Coronary artery (tissue), 2 donors: ENCODE data around the gene HAUS1.
A peak's percentile ranks its signal among the peaks of the same experiment; 100 is the strongest.

Source experiments
- DNase-seq: peaks from one replicate; pipeline ENCODE4 v3.0.0-alpha.2; 2017; ENCODE audit warnings: low spot score
- H3K27ac ChIP-seq, 2 donors: fragments of 200-600 bp; sonication (generic); one replicate each; pipeline ENCODE4 v1.5.1; 2016 to 2019
- H3K4me3 ChIP-seq: fragments of 200-600 bp; sonication (generic); 2 replicates; pipeline ENCODE4 v1.5.1; 2016; ENCODE audit warnings: mild to moderate bottlenecking, moderate library complexity
- TF ChIP-seq, protein P1 (sequence below): fragments of 200-600 bp; sonication (generic); IDR thresholded peaks from one replicate; pipeline ENCODE4 v1.5.1; 2019; ENCODE audit warnings: antibody characterized with exemption

HAUS1 gene

DNA sequence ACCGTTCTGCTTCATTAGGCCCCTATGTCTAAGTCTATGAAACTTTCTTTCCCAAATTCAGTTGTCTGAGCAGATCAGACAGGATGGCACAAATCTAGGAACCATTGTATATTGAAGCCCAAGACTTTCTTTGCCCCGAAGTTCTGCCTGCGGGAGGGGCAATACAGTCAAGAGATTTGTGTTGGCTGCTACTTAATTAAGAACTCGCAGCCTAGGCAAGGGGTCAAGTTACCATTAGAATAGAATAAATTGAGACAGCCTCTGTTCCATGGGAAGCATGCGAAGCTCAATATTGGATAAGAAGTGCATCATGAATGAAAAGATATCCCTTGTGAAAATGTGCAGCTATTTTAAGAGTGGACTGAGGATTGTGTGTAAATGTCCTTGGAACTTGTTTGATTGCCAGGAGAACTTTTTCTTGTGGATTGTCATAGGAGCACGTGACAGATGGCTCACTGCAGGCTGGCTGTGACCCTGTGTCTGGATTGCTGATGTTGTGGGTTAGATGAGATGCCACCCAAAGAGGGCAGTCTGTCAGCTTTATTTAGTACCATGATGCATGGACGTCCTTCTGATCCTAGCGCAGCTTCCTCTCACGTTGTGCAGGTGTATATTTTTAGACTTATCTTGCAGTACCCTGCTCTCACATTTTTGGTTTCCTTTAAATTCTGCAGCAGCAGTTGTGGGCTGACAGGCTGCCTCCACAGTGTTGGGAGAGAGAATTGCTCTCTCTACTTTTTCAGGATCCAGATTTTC, 30.9 kb downstream of the HAUS1 start:
- DNase-seq = no peak
- no peak overlapping the region for H3K27ac ChIP-seq
- TF ChIP-seq, protein P1, sequence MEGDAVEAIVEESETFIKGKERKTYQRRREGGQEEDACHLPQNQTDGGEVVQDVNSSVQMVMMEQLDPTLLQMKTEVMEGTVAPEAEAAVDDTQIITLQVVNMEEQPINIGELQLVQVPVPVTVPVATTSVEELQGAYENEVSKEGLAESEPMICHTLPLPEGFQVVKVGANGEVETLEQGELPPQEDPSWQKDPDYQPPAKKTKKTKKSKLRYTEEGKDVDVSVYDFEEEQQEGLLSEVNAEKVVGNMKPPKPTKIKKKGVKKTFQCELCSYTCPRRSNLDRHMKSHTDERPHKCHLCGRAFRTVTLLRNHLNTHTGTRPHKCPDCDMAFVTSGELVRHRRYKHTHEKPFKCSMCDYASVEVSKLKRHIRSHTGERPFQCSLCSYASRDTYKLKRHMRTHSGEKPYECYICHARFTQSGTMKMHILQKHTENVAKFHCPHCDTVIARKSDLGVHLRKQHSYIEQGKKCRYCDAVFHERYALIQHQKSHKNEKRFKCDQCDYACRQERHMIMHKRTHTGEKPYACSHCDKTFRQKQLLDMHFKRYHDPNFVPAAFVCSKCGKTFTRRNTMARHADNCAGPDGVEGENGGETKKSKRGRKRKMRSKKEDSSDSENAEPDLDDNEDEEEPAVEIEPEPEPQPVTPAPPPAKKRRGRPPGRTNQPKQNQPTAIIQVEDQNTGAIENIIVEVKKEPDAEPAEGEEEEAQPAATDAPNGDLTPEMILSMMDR = no peak
- no peak overlapping the region for H3K4me3 ChIP-seq

DNA sequence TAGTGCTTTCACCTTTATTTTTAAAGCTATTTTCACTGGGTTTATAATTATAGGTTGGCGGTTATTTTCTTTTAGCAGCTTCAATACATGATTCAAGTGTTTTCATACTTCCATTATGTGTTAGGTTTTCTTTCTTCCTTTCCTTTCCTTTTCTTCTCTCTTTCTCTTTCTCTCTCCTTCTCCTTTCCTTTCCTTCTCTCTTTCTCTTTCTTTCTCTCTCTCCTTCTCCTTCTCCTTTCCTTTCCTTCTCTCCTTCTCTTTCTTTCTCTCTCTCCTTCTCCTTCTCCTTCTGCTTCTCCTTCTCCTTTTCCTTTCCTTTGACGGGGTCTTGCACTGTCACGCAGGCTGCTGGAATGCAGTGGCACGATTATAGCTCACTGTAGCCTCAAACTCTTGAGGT, 36.0 kb downstream of the HAUS1 start:
- TF ChIP-seq, protein P1 = no peak
- DNase-seq = no peak

DNA sequence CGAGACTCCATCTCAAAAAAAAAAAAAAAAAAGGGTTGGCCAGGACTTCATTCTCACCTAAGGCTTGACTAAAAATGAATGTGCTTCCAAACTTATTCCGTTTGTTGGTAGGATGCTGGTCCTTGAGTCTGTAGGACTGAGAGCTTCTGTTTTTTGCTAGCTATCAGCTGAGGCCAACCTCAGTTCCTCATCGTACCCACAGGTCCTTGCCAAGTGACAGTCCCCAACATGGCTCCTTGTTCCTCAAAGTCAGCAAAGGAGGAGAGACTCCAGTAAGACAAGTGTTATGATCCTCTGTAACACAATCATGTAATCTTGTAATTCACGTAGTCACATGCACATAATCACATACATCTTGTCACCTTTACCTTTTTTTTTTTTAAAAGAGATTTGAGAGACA, 37.0 kb downstream of the HAUS1 start:
- no peak for DNase-seq
- no peak overlapping the region for H3K27ac ChIP-seq
- TF ChIP-seq, protein P1 = no peak
- H3K4me3 ChIP-seq = no peak overlapping the region

More for the DNA sequence above, 36.0 kb downstream of the HAUS1 start:
- no peak overlapping the region for H3K4me3 ChIP-seq
- H3K27ac ChIP-seq = no peak overlapping the region

DNA sequence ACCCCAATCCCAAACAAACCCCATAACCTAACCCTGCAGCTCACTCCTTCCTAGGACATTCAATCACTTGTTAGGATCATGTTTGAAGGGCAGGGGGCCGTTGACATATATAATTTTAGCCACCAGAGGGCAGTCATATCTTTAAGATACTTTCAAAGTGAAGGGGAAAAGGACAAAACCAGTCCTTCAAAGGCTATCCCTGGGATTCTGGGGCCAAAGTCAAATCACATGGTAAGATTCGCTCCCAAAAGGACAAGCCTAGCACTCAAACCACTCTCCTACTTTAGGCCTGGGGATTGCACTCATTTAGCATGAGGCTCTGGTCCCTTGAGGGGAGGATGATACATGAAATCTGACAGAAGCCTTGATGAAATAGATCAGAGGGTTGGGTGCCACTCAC, 44.6 kb downstream of the HAUS1 start:
- no peak for DNase-seq
- TF ChIP-seq, protein P1 = peak; percentile 36

DNA sequence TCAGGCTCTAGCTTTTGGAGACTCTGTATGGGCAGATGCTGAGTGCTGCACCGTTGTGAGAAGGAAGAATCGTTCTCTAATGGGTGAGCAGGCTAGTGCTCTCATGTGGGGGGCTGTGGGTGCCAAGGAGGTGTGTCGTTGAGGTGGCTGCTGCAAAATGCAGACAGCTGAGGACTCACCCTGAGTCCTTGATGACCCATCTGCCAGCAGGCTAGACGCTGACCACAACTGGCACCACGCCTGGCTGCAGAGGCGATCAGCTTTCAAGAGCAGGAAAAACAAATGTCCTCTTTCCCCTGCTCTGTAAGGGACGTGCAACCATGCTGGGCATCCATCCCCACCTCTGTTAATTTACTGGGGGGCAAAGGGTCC, 48.2 kb downstream of the HAUS1 start:
- no peak overlapping the region for H3K27ac ChIP-seq
- no peak overlapping the region for H3K4me3 ChIP-seq
- TF ChIP-seq, protein P1 = no peak
- DNase-seq = no peak

More for the DNA sequence above, 44.6 kb downstream of the HAUS1 start:
- H3K4me3 ChIP-seq = no peak overlapping the region
- H3K27ac ChIP-seq = no peak overlapping the region

DNA sequence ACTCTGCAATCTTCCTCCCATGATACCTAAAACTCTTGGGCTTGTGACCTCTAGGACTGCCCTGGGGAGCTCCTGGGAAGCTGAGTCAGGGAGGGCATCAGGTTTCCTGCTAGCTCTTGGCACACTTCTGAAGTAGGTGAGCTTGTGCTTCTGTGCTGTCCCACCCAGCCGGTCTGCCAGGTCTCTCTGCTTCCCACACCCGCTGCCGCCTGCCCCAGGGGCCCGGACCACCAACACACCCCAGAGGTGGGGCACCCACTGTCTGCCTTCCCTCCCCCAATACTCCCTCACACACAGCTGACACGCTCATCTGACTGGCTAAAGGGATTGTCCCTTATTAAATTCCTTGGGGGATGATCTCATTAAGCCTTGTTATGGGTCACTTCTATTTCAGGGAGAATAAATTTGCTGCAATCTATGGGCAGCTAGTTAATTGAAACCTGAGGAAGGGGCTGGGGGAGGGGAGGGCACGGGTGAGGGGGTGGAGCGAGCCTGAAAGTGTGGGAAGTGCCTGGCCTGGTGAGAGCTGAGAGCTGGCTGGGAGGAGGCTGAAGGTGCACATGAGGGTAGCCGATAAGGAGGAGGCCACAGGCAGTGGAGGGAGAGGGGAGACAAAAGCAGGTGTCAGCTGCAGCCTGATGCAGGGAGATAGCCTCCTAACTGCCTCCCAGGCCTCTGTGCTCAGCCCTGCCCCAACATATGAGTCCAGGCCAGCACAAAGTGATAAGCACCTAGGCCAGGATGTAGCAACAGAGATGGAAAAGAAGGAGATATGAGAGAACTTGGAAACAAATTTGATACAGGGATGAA, 48.8 kb downstream of the HAUS1 start:
- TF ChIP-seq, protein P1 = no peak
- Histone ChIP-seq H3K27ac (no peak overlapping the region), H3K4me3 (no peak overlapping the region)
- DNase-seq = no peak

DNA sequence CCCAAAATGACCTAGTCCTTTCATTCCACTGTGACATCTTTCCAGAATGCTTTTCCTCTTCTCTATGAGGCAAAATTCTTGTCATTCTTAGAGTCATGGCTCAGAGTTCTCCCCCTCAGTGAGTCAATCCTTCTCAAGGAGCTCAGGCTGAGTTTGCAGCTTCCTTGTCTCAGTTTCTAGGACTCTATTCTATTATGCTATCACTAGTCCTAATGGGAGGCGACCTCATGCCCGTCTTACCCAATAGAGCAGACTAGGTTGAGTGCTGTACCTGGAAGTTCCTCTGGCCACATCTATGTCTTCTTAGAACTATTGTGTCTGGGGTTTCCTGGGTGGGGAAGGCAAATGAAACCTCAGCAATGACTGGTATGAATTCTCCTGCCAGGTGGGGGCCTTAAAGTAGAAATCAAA, 51.5 kb downstream of the HAUS1 start:
- H3K27ac ChIP-seq = no peak overlapping the region
- TF ChIP-seq, protein P1 = no peak
- no peak overlapping the region for H3K4me3 ChIP-seq
- no peak for DNase-seq
